Fibroblast of lung (primary cell): Measurements from ENCODE around the gene LRRC59. TPM values are rescaled to one million over a fixed set of nuclear protein-coding genes. Genes with fewer than 3 reads are reported as not detected.

Experiments
- DNase-seq, 2 donors: peaks; one replicate each; pipeline versions ENCODE4 v3.0.0 to v3.0.0-alpha.2; 2010; ENCODE audit warnings: low read depth in 2 of 2
- H2AFZ ChIP-seq: 2 replicates; pipeline ENCODE4 v1.5.1; 2012; ENCODE audit warnings: low read length, control low read depth, inconsistent platforms
- H3K27ac ChIP-seq: 2 replicates; pipeline ENCODE4 v1.5.1; 2011; ENCODE audit warnings: low read length, control low read depth; ENCODE audit not compliant: insufficient read depth
- H3K27me3 ChIP-seq: 2 replicates; pipeline ENCODE4 v1.5.1; 2011; ENCODE audit warnings: mild to moderate bottlenecking, low read length; ENCODE audit not compliant: control insufficient read depth, insufficient read depth
- H3K36me3 ChIP-seq: 2 replicates; pipeline ENCODE4 v1.5.1; 2011; ENCODE audit warnings: low read length; ENCODE audit not compliant: control insufficient read depth, insufficient read depth
- H3K4me1 ChIP-seq: 2 replicates; pipeline ENCODE4 v1.5.1; 2011; ENCODE audit warnings: low read length; ENCODE audit not compliant: control insufficient read depth, insufficient read depth; ENCODE audit errors: extremely low read depth
- H3K4me2 ChIP-seq: 2 replicates; pipeline ENCODE4 v1.5.1; 2011; ENCODE audit warnings: low read length, control low read depth; ENCODE audit not compliant: insufficient read depth; ENCODE audit errors: extremely low read depth
- H3K4me3 ChIP-seq, 4 experiments: fragments of 200-600 bp in 1 of 4; sonication (generic) in 1 of 4; replicated peaks in 1 of 4; 2 replicates each; pipeline ENCODE4 v1.5.1; 2011 to 2016; ENCODE audit warnings: low read length in 4 of 4, low read depth in 3 of 4, mild to moderate bottlenecking in 3 of 4, control low read depth in 2 of 4, inconsistent platforms in 1 of 4, mixed read lengths in 1 of 4; ENCODE audit not compliant: insufficient read depth in 1 of 4; ENCODE audit errors: control extremely low read depth in 1 of 4
- H3K79me2 ChIP-seq: 2 replicates; pipeline ENCODE4 v1.5.1; 2012; ENCODE audit warnings: mild to moderate bottlenecking, low read length, inconsistent platforms; ENCODE audit not compliant: control insufficient read depth, insufficient read depth
- H3K9ac ChIP-seq: 2 replicates; pipeline ENCODE4 v1.5.1; 2011; ENCODE audit warnings: mild to moderate bottlenecking, low read length, control low read depth; ENCODE audit not compliant: insufficient read depth
- H3K9me3 ChIP-seq: 2 replicates; pipeline ENCODE4 v1.5.1; 2012; ENCODE audit warnings: low read depth, low read length; ENCODE audit not compliant: control insufficient read depth, insufficient read depth
- H4K20me1 ChIP-seq: 2 replicates; pipeline ENCODE4 v1.5.1; 2011; ENCODE audit warnings: low read length; ENCODE audit not compliant: control insufficient read depth, insufficient read depth; ENCODE audit errors: extremely low read depth
- CTCF ChIP-seq, 2 donors: IDR thresholded peaks in 1 of 2; conservative IDR thresholded peaks in 1 of 2; 1 replicate in 1 of 2; 2 replicates in 1 of 2; pipeline ENCODE4 v1.5.1; 2011 to 2012; ENCODE audit warnings: low read length in 2 of 2, control low read depth in 1 of 2, inconsistent platforms in 1 of 2, low read depth in 1 of 2, mild to moderate bottlenecking in 1 of 2
- EZH2 ChIP-seq: IDR thresholded peaks from 2 replicates; pipeline ENCODE4 v1.5.1; 2012; ENCODE audit warnings: low read length, control low read depth, mild to moderate bottlenecking; ENCODE audit errors: missing control alignments
- polyA plus RNA-seq, 2 donors: library from polyadenylated mRNA; depleted of rRNA in 1 of 2; stranded (reverse) in 1 of 2; unstranded in 1 of 2; fragments of >200 nt; gene quantifications; 2 replicates each; pipeline ENCODE4 v1.2.1, GENCODE V29; 2011 to 2012; ENCODE audit warnings: missing spikeins in 1 of 2
- total RNA-seq: library from RNA; depleted of rRNA; stranded (reverse); fragments of >200 nt; gene quantifications from 2 replicates; pipeline ENCODE4 v1.2.1, GENCODE V29; 2014

Gene LRRC59
- total and polyA plus RNA-seq, 2 donors (not counting 1 experiment from before 2014, with no cell fraction given), result 88.7 to 142 TPM

GRCh38 chr17:50426814-50427787, 29.8 kb upstream of the LRRC59 start:
- peak overlapping the region; percentile 89 for H3K4me2 ChIP-seq
- H3K4me1 ChIP-seq, result peaks cover 12% of the 10 kb centered on the region
- no peaks in the 10 kb centered on the region for H4K20me1 ChIP-seq
- H3K9ac ChIP-seq, result no peak overlapping the region
- H3K27me3 ChIP-seq, result no peaks in the 10 kb centered on the region
- H2AFZ ChIP-seq, result peak overlapping the region; percentile 33
- TF ChIP-seq EZH2 (no peak), CTCF (conservative IDR thresholded peaks at IDR 0.05 in 1 of 2, IDR thresholded peaks at IDR 0.05 in 1 of 2; ENCODE audit: low read depth in 1 of 2, low read length in 2 of 2) (peak; percentile 18 to 19)
- DNase-seq, result peak; percentile 17 to 35
- peak overlapping the region; percentile 22 for H3K27ac ChIP-seq
- peak overlapping the region; percentile 62 to 80 (median 68) for H3K4me3 ChIP-seq
- no peaks in the 10 kb centered on the region for H3K36me3 ChIP-seq
- no peaks in the 10 kb centered on the region for H3K9me3 ChIP-seq
- no peaks in the 10 kb centered on the region for H3K79me2 ChIP-seq

- H3K4me2 ChIP-seq, result peak overlapping the region; percentile 89
- DNase-seq, result no peak
These were observed 29.1 kb upstream of the LRRC59 start for GRCh38 chr17:50426472-50426782.

More at GRCh38 chr17:50426472-50426782, 29.1 kb upstream of the LRRC59 start:
- TF ChIP-seq CTCF (conservative IDR thresholded peaks at IDR 0.05 in 1 of 2, IDR thresholded peaks at IDR 0.05 in 1 of 2; ENCODE audit: low read depth in 1 of 2, low read length in 2 of 2), result no peak
- no peak for TF ChIP-seq EZH2
- Histone ChIP-seq H3K9me3 (no peaks in the 10 kb centered on the region), H3K27me3 (no peaks in the 10 kb centered on the region), H3K9ac (peak overlapping the region; percentile 48), H4K20me1 (no peaks in the 10 kb centered on the region), H3K36me3 (no peaks in the 10 kb centered on the region), H3K4me3 (peak overlapping the region; percentile 62 to 80 (median 68)), H3K27ac (peak overlapping the region; percentile 22), H2AFZ (no peak overlapping the region), H3K4me1 (peaks cover 12% of the 10 kb centered on the region), H3K79me2 (no peaks in the 10 kb centered on the region)
